ENCODE data around the gene SHC2. TPM values are rescaled to one million over a fixed set of nuclear protein-coding genes. Genes with fewer than 3 reads are reported as not detected.

SHC2 gene
- total and polyA plus RNA-seq, 9 of the 15 experiments (the other 6 are each of a cell fraction or from before 2014, with no cell fraction given), result 0.14 to 0.36 (median 0.17) TPM; not detected in 5

- FAIRE-seq, result no peak
- Histone ChIP-seq H3K36me3 (ENCODE audit: control insufficient read depth, insufficient read depth, low read length) (no peaks in the 10 kb centered on the region), H3K4me2 (ENCODE audit: insufficient read depth, low read length) (no peak overlapping the region), H3K27me3 (ENCODE audit: control insufficient read depth in 2 of 2, insufficient read depth in 2 of 2, low read length in 2 of 2) (peaks cover 39 to 79% of the 10 kb centered on the region in 2 experiments; a peak in 4 of 5 replicates), H2AFZ (ENCODE audit: low read depth, low read length) (no peak overlapping the region), H3K9ac (ENCODE audit: insufficient read depth in 1 of 2, low read depth in 2 of 2, low read length in 2 of 2) (no peak overlapping the region), H3K79me2 (ENCODE audit: control insufficient read depth, insufficient read depth, low read length) (no peaks in the 10 kb centered on the region), H3K4me1 (replicated peaks in 1 of 2; ENCODE audit: control insufficient read depth in 2 of 2, insufficient read depth in 2 of 2, low read length in 2 of 2) (peaks cover 0 to 33% of the 10 kb centered on the region in 2 experiments; a peak in 2 of 5 replicates), H3K9me3 (replicated peaks; ENCODE audit: control insufficient read depth, insufficient read depth, low read depth, low read length) (no peaks in the 10 kb centered on the region), H4K20me1 (replicated peaks; ENCODE audit: control insufficient read depth, insufficient read depth, low read length) (peaks cover 18% of the 10 kb centered on the region; the same call in 1 of the 2 replicates), H3K4me3 (no peak overlapping the region), H3K9me1 (ENCODE audit: control insufficient read depth, insufficient read depth, low read length) (no peaks in the 10 kb centered on the region), H3K27ac (ENCODE audit: extremely low read depth, low read depth, low read length) (no peak overlapping the region)
- CTCF ChIA-PET (ENCODE audit: low intra/inter-chr PET ratio), result no interaction called here
- no peak for DNase-seq (ENCODE audit: extremely low read depth in 1 of 4, low spot score in 3 of 4)
- intact Hi-C loops (cut with micrococcal nuclease), result no loop called here
- POLR2A ChIA-PET, result no interaction called here
- in situ Hi-C loops (cut with MboI), result no loop called here
- WGBS (ENCODE audit: insufficient coverage, low coverage, missing lambda C conversion rate), result 9% methylated on average over 50 of the region's 51 CpGs
- no peak for ATAC-seq
- no TSS peak for BruUV-seq (replicated peaks)
- TF ChIP-seq SRSF7 (optimal IDR thresholded peaks at IDR 0.05; ENCODE audit: low read depth, low read length), result no peak
- no peak for TF ChIP-seq CCNT2 (IDR thresholded peaks at IDR 0.05; ENCODE audit: borderline replicate concordance, extremely low read depth, insufficient read length, low read depth, low read length)
- TF ChIP-seq MTA3 (IDR thresholded peaks at IDR 0.05; ENCODE audit: borderline replicate concordance), result no peak
- TF ChIP-seq POLR2B (IDR thresholded peaks at IDR 0.05; ENCODE audit: low read depth, partially characterized antibody), result no peak
- no peak for TF ChIP-seq ZFP36 (IDR thresholded peaks at IDR 0.05; ENCODE audit: low read depth, low read length, partially characterized antibody)
- TF ChIP-seq CBFA2T2 (conservative IDR thresholded peaks at IDR 0.05), result no peak
- TF ChIP-seq ZNF184 (CRISPR knock-in tag; IDR thresholded peaks at IDR 0.05), result no peak
- TF ChIP-seq, protein P1, sequence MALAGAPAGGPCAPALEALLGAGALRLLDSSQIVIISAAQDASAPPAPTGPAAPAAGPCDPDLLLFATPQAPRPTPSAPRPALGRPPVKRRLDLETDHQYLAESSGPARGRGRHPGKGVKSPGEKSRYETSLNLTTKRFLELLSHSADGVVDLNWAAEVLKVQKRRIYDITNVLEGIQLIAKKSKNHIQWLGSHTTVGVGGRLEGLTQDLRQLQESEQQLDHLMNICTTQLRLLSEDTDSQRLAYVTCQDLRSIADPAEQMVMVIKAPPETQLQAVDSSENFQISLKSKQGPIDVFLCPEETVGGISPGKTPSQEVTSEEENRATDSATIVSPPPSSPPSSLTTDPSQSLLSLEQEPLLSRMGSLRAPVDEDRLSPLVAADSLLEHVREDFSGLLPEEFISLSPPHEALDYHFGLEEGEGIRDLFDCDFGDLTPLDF (CRISPR knock-in tag; IDR thresholded peaks at IDR 0.05), result no peak
- no peak for TF ChIP-seq KLF16 (IDR thresholded peaks at IDR 0.05)
- TF ChIP-seq PHF21A (IDR thresholded peaks at IDR 0.05; ENCODE audit: borderline replicate concordance, low read depth), result no peak
- TF ChIP-seq SFPQ (IDR thresholded peaks at IDR 0.05; ENCODE audit: low read depth, low read length), result no peak
- TF ChIP-seq SIN3A (IDR thresholded peaks at IDR 0.05; ENCODE audit: borderline replicate concordance in 2 of 2, control insufficient read depth in 1 of 2, low read depth in 2 of 2, low read length in 2 of 2), result no peak
- no peak for TF ChIP-seq ZNF280B (CRISPR knock-in tag; IDR thresholded peaks at IDR 0.05)
- no peak for TF ChIP-seq ARID2 (IDR thresholded peaks at IDR 0.05)
- no peak for TF ChIP-seq ZNF217 (CRISPR knock-in tag; IDR thresholded peaks at IDR 0.05)
Observed at GRCh38 chr19:418761-419671, 41.8 kb downstream of the SHC2 start.

Measured in K562 (cell line).